GM12878 (cell line): ENCODE measurements around the gene TMEM196. TPM values are rescaled to one million over a fixed set of nuclear protein-coding genes. Genes with fewer than 3 reads are reported as not detected.

Source experiments
- ATAC-seq: fragments of 200-7000 bp; cut with Tn5 transposase; 3 replicates; pipeline ENCODE4 v1.9.1; 2020; ENCODE audit warnings: mild to moderate bottlenecking, moderate library complexity
- BruUV-seq: library from RNA; stranded (reverse); fragments of 400-500 nt; replicated peaks from 2 replicates; lab custom pipeline; 2021; lab: Mats Ljungman, UMichigan
- CTCF ChIA-PET: fragments of 300-600 bp; sonication (Branson Sonifier 250); formaldehyde crosslinking; extraction: SDS; loops from one replicate; lab custom pipeline; 2021; ENCODE audit warnings: inconsistent platforms; lab: Yijun Ruan, JAX
- POLR2A ChIA-PET: fragments of 350-600 bp; formaldehyde crosslinking; extraction: SDS; loops from one replicate; lab custom pipeline; 2021; ENCODE audit warnings: inconsistent platforms; lab: Charles Lee
- RAD21 ChIA-PET: fragments of 300-600 bp; sonication (Branson Sonifier 250); formaldehyde crosslinking; loops from one replicate; lab custom pipeline; 2023; ENCODE audit warnings: antibody characterized with exemption; ENCODE audit not compliant: unreplicated experiment; lab: Charles Lee
- SMC1A ChIA-PET: fragments of 300-600 bp; sonication (Branson Sonifier 250); formaldehyde crosslinking; loops from one replicate; lab custom pipeline; 2023; ENCODE audit not compliant: unreplicated experiment, uncharacterized antibody; lab: Charles Lee
- DNase-seq: peaks from one replicate; pipeline ENCODE4 v3.0.0-alpha.2; 2011; ENCODE audit warnings: low read depth, low spot score
- FAIRE-seq: peaks from 3 replicates; lab custom pipeline; 2011; peaks lifted over from hg19 to GRCh38; lab: Jason Lieb, UNC
- H2AFZ ChIP-seq: 2 replicates; pipeline ENCODE4 v1.6.0; 2011; ENCODE audit warnings: low read depth, low read length, control low read depth; ENCODE audit not compliant: control insufficient read depth
- H3K27ac ChIP-seq: 2 replicates; pipeline ENCODE4 v1.5.1; 2011; ENCODE audit warnings: control low read depth; ENCODE audit not compliant: control insufficient read depth, insufficient read depth
- H3K27me3 ChIP-seq, 2 experiments: replicated peaks in 1 of 2; 2 replicates each; pipeline versions ENCODE4 v1.6.0 to v1.6.1; 2011; ENCODE audit warnings: low read length in 1 of 2; ENCODE audit not compliant: control insufficient read depth in 2 of 2, insufficient read depth in 2 of 2
- H3K36me3 ChIP-seq, 2 experiments: 2 replicates each; pipeline ENCODE4 v1.5.1; 2011; ENCODE audit warnings: low read length in 1 of 2; ENCODE audit not compliant: control insufficient read depth in 2 of 2, insufficient read depth in 2 of 2
- H3K4me1 ChIP-seq: 2 replicates; pipeline ENCODE4 v1.6.1; 2011; ENCODE audit warnings: mild to moderate bottlenecking, low read length, moderate library complexity, mixed read lengths; ENCODE audit not compliant: control insufficient read depth, insufficient read depth
- H3K4me2 ChIP-seq: 2 replicates; pipeline ENCODE4 v1.6.0; 2011; ENCODE audit warnings: control low read depth; ENCODE audit not compliant: control insufficient read depth, insufficient read depth
- H3K4me3 ChIP-seq: fragments of 200-600 bp; sonication (generic); 2 replicates; pipeline ENCODE4 v1.5.1; 2016
- H3K79me2 ChIP-seq: 2 replicates; pipeline ENCODE4 v1.6.0; 2011; ENCODE audit warnings: low read length; ENCODE audit not compliant: control insufficient read depth, insufficient read depth
- H3K9ac ChIP-seq: 2 replicates; pipeline ENCODE4 v1.8.0; 2011; ENCODE audit warnings: low read length, control low read depth, mixed read lengths; ENCODE audit not compliant: control insufficient read depth, insufficient read depth
- H3K9me3 ChIP-seq: replicated peaks from 3 replicates; pipeline ENCODE4 v1.5.1; 2011; ENCODE audit warnings: mild to moderate bottlenecking, low read length; ENCODE audit not compliant: control insufficient read depth, insufficient read depth
- H4K20me1 ChIP-seq: 2 replicates; pipeline ENCODE4 v1.6.0; 2011; ENCODE audit not compliant: control insufficient read depth, insufficient read depth
- CTCF ChIP-seq, 3 experiments: IDR thresholded peaks in 2 of 3; conservative IDR thresholded peaks in 1 of 3; 2 replicates each; pipeline ENCODE4 v1.5.1; 2011; ENCODE audit warnings: low read depth in 3 of 3, low read length in 3 of 3, mild to moderate bottlenecking in 3 of 3, control low read depth in 2 of 3, moderate library complexity in 2 of 3, inconsistent platforms in 1 of 3, mixed read lengths in 1 of 3; ENCODE audit not compliant: control insufficient read depth in 2 of 3, insufficient read depth in 1 of 3; ENCODE audit errors: extremely low read depth in 1 of 3
- SUPT20H ChIP-seq: IDR thresholded peaks from 2 replicates; pipeline ENCODE4 v1.6.1; 2011; ENCODE audit warnings: low read depth, mild to moderate bottlenecking, low read length, moderate library complexity, borderline replicate concordance; ENCODE audit not compliant: control insufficient read depth
- TCF12 ChIP-seq: IDR thresholded peaks from 2 replicates; pipeline ENCODE4 v1.6.1; 2011; ENCODE audit warnings: low read depth, mild to moderate bottlenecking, low read length
- ZNF274 ChIP-seq: IDR thresholded peaks from one replicate; pipeline ENCODE4 v1.8.0; 2011; ENCODE audit not compliant: insufficient read length, insufficient read depth
- WGBS: methylation state at CpG from one replicate; pipeline ENCODE4 v1.1.6; 2016; ENCODE audit warnings: low lambda C conversion rate; ENCODE audit not compliant: insufficient replicate concordance, insufficient coverage; ENCODE audit errors: missing lambda C conversion rate; 5-methylcytosine and 5-hydroxymethylcytosine counted together
- in situ Hi-C: fragments of 300-500 bp; cut with MboI; formaldehyde crosslinking; loops from 9 replicates; pipeline ENCODE4 v1.14.3; 2018; ENCODE audit warnings: mixed read lengths
- intact Hi-C: fragments of 100-400 bp; cut with micrococcal nuclease; formaldehyde crosslinking; loops from one replicate; pipeline ENCODE4 v1.14.2; 2022; ENCODE audit not compliant: unreplicated experiment
- polyA plus RNA-seq, 11 experiments: library from polyadenylated mRNA; depleted of rRNA in 4 of 11; unstranded in 6 of 11; stranded (reverse) in 5 of 11; fragments of >200 nt; fragmentation: Nextera tagmentation in 4 of 11; fragmentation: Illumina TruSeq in 1 of 11; extraction: Ambion mirVana in 4 of 11; extraction: Trizol in 1 of 11; gene quantifications; 1 replicate in 1 of 11; 2 replicates in 10 of 11; pipeline versions ENCODE4 v1.2.1 to v1.2.3, GENCODE V29; 2011 to 2016; ENCODE audit warnings: inconsistent platforms in 2 of 11, missing spikeins in 2 of 11, low read depth in 1 of 11
- total RNA-seq, 4 experiments: library from RNA; depleted of rRNA in 3 of 4; stranded (reverse); fragments of >200 nt in 3 of 4; fragmentation: Illumina TruSeq in 1 of 4; extraction: Trizol in 1 of 4; gene quantifications; 2 replicates each; pipeline versions ENCODE4 v1.2.1 to v1.2.3, GENCODE V29; 2013 to 2021
- TF ChIP-seq, protein P1 (sequence below): IDR thresholded peaks from 2 replicates; pipeline ENCODE4 v1.6.1; 2012; ENCODE audit warnings: low read depth, low read length, improper control_type of control experiment
- TF ChIP-seq, protein P2 (sequence below): fragments of 450-650 bp; formaldehyde crosslinking; IDR thresholded peaks from 2 replicates; pipeline ENCODE4 v1.4.0; 2022; ENCODE audit warnings: mild to moderate bottlenecking, moderate library complexity

TMEM196 gene
- total and polyA plus RNA-seq, 10 of the 15 experiments (the other 5 are each of a cell fraction or from before 2014, with no cell fraction given) = 0.04 TPM; not detected in 9

DNA sequence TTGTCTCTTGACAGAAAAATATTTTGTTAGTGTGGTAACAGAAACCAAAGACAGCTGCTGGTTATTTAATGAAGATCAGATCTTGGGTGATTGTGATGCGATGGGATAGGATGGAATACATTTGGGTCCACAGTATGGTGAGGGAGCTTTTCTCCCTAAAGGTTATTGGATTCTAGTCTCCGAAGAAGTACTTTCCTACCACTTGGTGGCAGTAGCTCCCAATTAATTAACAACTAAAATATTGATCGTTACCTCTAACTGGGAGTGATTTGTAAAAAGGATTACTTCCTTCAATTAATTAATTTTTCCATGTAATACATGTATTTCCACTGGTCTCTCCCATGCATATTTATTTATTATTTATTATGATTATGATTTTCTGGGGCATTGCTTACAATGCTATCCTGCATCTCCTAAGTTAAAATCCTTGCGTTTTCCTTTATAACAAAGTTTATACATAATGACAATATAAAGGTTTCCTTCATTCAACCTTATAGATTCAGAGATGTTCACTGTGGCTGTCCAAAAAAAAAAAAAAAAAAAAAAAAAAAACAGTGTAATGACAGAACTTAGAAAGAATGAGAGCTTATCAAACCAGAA is 25.6 kb downstream of the TMEM196 start (continued):
- no peak for TF ChIP-seq SUPT20H

DNA sequence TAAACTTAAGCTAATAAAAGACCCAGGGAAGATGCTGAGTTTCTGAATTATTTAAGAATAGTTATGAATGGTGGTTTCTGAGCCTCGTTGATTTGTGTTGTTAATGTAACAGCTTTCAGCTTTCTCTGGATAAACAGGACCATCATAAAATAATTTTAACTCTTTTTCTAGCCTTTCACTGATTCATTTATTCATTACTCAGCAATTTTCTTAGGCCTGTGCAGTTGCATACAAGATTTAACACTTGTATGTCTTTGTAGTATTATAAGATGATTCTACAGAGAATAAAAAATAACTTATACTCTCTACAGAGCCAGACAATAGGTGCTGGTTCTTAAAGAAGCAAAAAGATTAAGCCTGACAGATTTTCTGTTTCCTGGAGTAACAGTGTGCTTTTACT is 29.3 kb downstream of the TMEM196 start:
- no peak for TF ChIP-seq TCF12
- TF ChIP-seq, protein P1, sequence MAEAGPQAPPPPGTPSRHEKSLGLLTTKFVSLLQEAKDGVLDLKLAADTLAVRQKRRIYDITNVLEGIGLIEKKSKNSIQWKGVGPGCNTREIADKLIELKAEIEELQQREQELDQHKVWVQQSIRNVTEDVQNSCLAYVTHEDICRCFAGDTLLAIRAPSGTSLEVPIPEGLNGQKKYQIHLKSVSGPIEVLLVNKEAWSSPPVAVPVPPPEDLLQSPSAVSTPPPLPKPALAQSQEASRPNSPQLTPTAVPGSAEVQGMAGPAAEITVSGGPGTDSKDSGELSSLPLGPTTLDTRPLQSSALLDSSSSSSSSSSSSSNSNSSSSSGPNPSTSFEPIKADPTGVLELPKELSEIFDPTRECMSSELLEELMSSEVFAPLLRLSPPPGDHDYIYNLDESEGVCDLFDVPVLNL = no peak
- TF ChIP-seq, protein P2, sequence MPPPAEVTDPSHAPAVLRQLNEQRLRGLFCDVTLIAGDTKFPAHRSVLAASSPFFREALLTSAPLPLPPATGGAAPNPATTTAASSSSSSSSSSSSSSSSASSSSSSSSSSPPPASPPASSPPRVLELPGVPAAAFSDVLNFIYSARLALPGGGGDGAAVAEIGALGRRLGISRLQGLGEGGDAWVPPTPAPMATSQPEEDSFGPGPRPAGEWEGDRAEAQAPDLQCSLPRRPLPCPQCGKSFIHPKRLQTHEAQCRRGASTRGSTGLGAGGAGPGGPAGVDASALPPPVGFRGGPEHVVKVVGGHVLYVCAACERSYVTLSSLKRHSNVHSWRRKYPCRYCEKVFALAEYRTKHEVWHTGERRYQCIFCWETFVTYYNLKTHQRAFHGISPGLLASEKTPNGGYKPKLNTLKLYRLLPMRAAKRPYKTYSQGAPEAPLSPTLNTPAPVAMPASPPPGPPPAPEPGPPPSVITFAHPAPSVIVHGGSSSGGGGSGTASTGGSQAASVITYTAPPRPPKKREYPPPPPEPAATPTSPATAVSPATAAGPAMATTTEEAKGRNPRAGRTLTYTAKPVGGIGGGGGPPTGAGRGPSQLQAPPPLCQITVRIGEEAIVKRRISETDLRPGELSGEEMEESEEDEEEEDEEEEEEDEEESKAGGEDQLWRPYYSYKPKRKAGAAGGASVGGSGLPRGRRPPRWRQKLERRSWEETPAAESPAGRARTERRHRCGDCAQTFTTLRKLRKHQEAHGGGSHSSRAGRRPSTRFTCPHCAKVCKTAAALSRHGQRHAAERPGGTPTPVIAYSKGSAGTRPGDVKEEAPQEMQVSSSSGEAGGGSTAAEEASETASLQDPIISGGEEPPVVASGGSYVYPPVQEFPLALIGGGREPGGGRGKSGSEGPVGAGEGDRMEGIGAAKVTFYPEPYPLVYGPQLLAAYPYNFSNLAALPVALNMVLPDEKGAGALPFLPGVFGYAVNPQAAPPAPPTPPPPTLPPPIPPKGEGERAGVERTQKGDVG = no peak
- TF ChIP-seq ZNF274 = no peak
- TF ChIP-seq CTCF (IDR thresholded peaks at IDR 0.05 in 2 of 3, conservative IDR thresholded peaks at IDR 0.05 in 1 of 3; ENCODE audit: control insufficient read depth in 2 of 3, extremely low read depth in 1 of 3, insufficient read depth in 1 of 3, low read depth in 3 of 3, low read length in 3 of 3) = no peak
- TF ChIP-seq, all 136 proteins: peak for 0
- in situ Hi-C loops (loop anchor here (10.0 kb wide), 1 partner anchor 1501 kb away; no protein-coding TSS in a partner anchor), intact Hi-C loops (loop anchor here (10.0 kb wide), 2 partner anchors 701 to 1511 kb away; no protein-coding TSS in a partner anchor)
- Histone ChIP-seq H3K36me3 (no peaks in the 10 kb centered on the region), H3K27me3 (no peaks in the 10 kb centered on the region), H2AFZ (no peak overlapping the region), H3K79me2 (no peaks in the 10 kb centered on the region), H3K4me1 (no peaks in the 10 kb centered on the region), H3K4me2 (no peak overlapping the region), H3K9me3 (no peaks in the 10 kb centered on the region), H4K20me1 (no peaks in the 10 kb centered on the region), H3K27ac (no peak overlapping the region), H3K4me3 (no peak overlapping the region), H3K9ac (no peak overlapping the region)
- ChIA-PET POLR2A (no interaction called here), CTCF (interaction anchor here (0.8 to 1.9 kb wide), 5 partner anchors 8 to 854 kb away, joined by 3 to 9 read pairs (median 6); no protein-coding TSS in a partner anchor), SMC1A (interaction anchor here (0.6 to 2.3 kb wide), 2 partner anchors 12 to 854 kb away, joined by 3 to 10 read pairs; no protein-coding TSS in a partner anchor), RAD21 (interaction anchor here (4.2 kb wide), 1 partner anchor 31 kb away, joined by 15 read pairs; no protein-coding TSS in a partner anchor)
- WGBS = 0% methylated on average over 1 of the region's 1 CpG
- FAIRE-seq (no peak), ATAC-seq (no peak), DNase-seq (no peak)
- BruUV-seq = no TSS peak
